HFF-Myc (cell line): ENCODE results near the gene SCN5A.

Experiments
- DNase-seq: peaks from one replicate; pipeline ENCODE4 v3.0.0-alpha.2; 2011; ENCODE audit warnings: low read depth; ENCODE audit errors: extremely low read depth
- H3K4me3 ChIP-seq: replicated peaks from 2 replicates; pipeline ENCODE4 v1.5.1; 2011; ENCODE audit warnings: low read depth, mild to moderate bottlenecking, control low read depth, low read length
- CTCF ChIP-seq: IDR thresholded peaks from 2 replicates; pipeline ENCODE4 v1.5.1; 2012; ENCODE audit warnings: mild to moderate bottlenecking, low read depth, low read length, control low read depth; ENCODE audit errors: missing control alignments

The SCN5A gene

GRCh38 chr3:38588995-38589937 lies 60.2 kb downstream of the SCN5A start:
- no peak for DNase-seq
- TF ChIP-seq CTCF, result no peak
- H3K4me3 ChIP-seq, result no peak overlapping the region

GRCh38 chr3:38588371-38588971 lies 61.0 kb downstream of the SCN5A start:
- DNase-seq, result no peak
- no peak overlapping the region for H3K4me3 ChIP-seq
- TF ChIP-seq CTCF, result no peak

- H3K4me3 ChIP-seq, result no peak overlapping the region
- no peak for DNase-seq
- no peak for TF ChIP-seq CTCF
These were observed 61.8 kb downstream of the SCN5A start for GRCh38 chr3:38587548-38588131.

- no peak for DNase-seq
- H3K4me3 ChIP-seq, result no peak overlapping the region
- no peak for TF ChIP-seq CTCF
These were observed 62.7 kb downstream of the SCN5A start for GRCh38 chr3:38586546-38587520.

- H3K4me3 ChIP-seq, result no peak overlapping the region
- DNase-seq, result no peak
- no peak for TF ChIP-seq CTCF
These were observed 63.6 kb downstream of the SCN5A start for GRCh38 chr3:38585791-38586420.

- no peak for TF ChIP-seq CTCF
- DNase-seq, result no peak
- no peak overlapping the region for H3K4me3 ChIP-seq
These were observed 65.8 kb downstream of the SCN5A start for GRCh38 chr3:38583688-38584087.
